K562 (cell line): ENCODE data around the gene DYNLT2. TPM values are rescaled to one million over a fixed set of nuclear protein-coding genes. Genes with fewer than 3 reads are reported as not detected.

Experiments
- ATAC-seq: fragments of 200-7000 bp; cut with Tn5 transposase; 3 replicates; pipeline ENCODE4 v1.9.1; 2020; ENCODE audit warnings: moderate library complexity
- BruUV-seq: library from RNA; stranded (reverse); fragments of 400-500 nt; replicated peaks from 2 replicates; lab custom pipeline; 2021; lab: Mats Ljungman, UMichigan
- CTCF ChIA-PET: fragments of 300-600 bp; formaldehyde crosslinking; extraction: SDS; loops from one replicate; lab custom pipeline; 2021; ENCODE audit warnings: low intra/inter-chr PET ratio; lab: Yijun Ruan, JAX
- POLR2A ChIA-PET: fragments of 300-600, 350-650 bp; sonication (Branson Sonifier 250); formaldehyde crosslinking; extraction: SDS; loops from one replicate; lab custom pipeline; 2021; ENCODE audit warnings: antibody characterized with exemption, inconsistent platforms; lab: Yijun Ruan, JAX
- DNase-seq, 4 experiments: peaks; one replicate each; pipeline versions ENCODE4 v3.0.0 to v3.0.0-alpha.2; 2011 to 2018; ENCODE audit warnings: low spot score in 3 of 4, mixed read lengths in 3 of 4; ENCODE audit errors: extremely low read depth in 1 of 4
- FAIRE-seq: peaks from 2 replicates; lab custom pipeline; 2011; peaks lifted over from hg19 to GRCh38; lab: Jason Lieb, UNC
- H2AFZ ChIP-seq: 2 replicates; pipeline ENCODE4 v1.6.0; 2011; ENCODE audit warnings: low read depth, low read length, control low read depth, inconsistent platforms
- H3K27ac ChIP-seq: fragments of 200-600 bp; 3 replicates; pipeline ENCODE4 v1.8.0; 2011; ENCODE audit warnings: low read depth, mild to moderate bottlenecking, control low read depth, inconsistent platforms, low read length, moderate library complexity, mixed read lengths; ENCODE audit errors: extremely low read depth
- H3K27me3 ChIP-seq, 2 experiments: fragments of 300-600 bp in 1 of 2; 2 replicates in 1 of 2; 3 replicates in 1 of 2; pipeline versions ENCODE4 v1.6.0 to v1.8.0; 2011; ENCODE audit warnings: inconsistent platforms in 2 of 2, low read length in 2 of 2, mild to moderate bottlenecking in 1 of 2, mixed read lengths in 1 of 2, moderate library complexity in 1 of 2; ENCODE audit not compliant: control insufficient read depth in 2 of 2, insufficient read depth in 2 of 2
- H3K36me3 ChIP-seq: fragments of 300-600 bp; 3 replicates; pipeline ENCODE4 v1.8.0; 2011; ENCODE audit warnings: mild to moderate bottlenecking, low read length, inconsistent platforms; ENCODE audit not compliant: control insufficient read depth, insufficient read depth
- H3K4me1 ChIP-seq, 2 experiments: fragments of 200-600 bp in 1 of 2; replicated peaks in 1 of 2; 2 replicates in 1 of 2; 3 replicates in 1 of 2; pipeline versions ENCODE4 v1.5.1 to v1.8.0; 2011; ENCODE audit warnings: inconsistent platforms in 2 of 2, low read length in 2 of 2, mild to moderate bottlenecking in 1 of 2, mixed read lengths in 1 of 2, moderate library complexity in 1 of 2; ENCODE audit not compliant: control insufficient read depth in 2 of 2, insufficient read depth in 2 of 2
- H3K4me2 ChIP-seq: 2 replicates; pipeline ENCODE4 v1.6.1; 2011; ENCODE audit warnings: low read length, control low read depth, inconsistent platforms, mixed read lengths; ENCODE audit not compliant: insufficient read depth
- H3K4me3 ChIP-seq: fragments of 200-600 bp; sonication (generic), shearing (Covaris generic); 2 replicates; pipeline ENCODE4 v1.5.1; 2016; ENCODE audit warnings: control low read depth, inconsistent platforms
- H3K79me2 ChIP-seq: fragments of 200-600 bp; 3 replicates; pipeline ENCODE4 v1.8.0; 2011; ENCODE audit warnings: low read length, inconsistent platforms; ENCODE audit not compliant: control insufficient read depth, insufficient read depth
- H3K9ac ChIP-seq, 2 experiments: 2 replicates each; pipeline versions ENCODE4 v1.6.0 to v1.6.1; 2011; ENCODE audit warnings: low read depth in 2 of 2, low read length in 2 of 2, control low read depth in 1 of 2, inconsistent platforms in 1 of 2, mild to moderate bottlenecking in 1 of 2, mixed read lengths in 1 of 2; ENCODE audit not compliant: insufficient read depth in 1 of 2
- H3K9me1 ChIP-seq: one replicate; pipeline ENCODE4 v1.6.0; 2011; ENCODE audit warnings: inconsistent platforms, mild to moderate bottlenecking, low read length, moderate library complexity; ENCODE audit not compliant: control insufficient read depth, insufficient read depth
- H3K9me3 ChIP-seq: replicated peaks from 2 replicates; pipeline ENCODE4 v1.5.1; 2011; ENCODE audit warnings: low read depth, low read length, inconsistent platforms; ENCODE audit not compliant: control insufficient read depth, insufficient read depth
- H4K20me1 ChIP-seq: replicated peaks from 2 replicates; pipeline ENCODE4 v1.6.1; 2011; ENCODE audit warnings: low read length, inconsistent platforms, mixed read lengths; ENCODE audit not compliant: control insufficient read depth, insufficient read depth
- CREB5 ChIP-seq: fragments of 250-450 bp; sonication (Bioruptor Pico); IDR thresholded peaks from 2 replicates; pipeline ENCODE4 v1.5.0; 2020; ENCODE audit warnings: mild to moderate bottlenecking
- MBD2 ChIP-seq: sonication (generic); IDR thresholded peaks from 2 replicates; pipeline ENCODE4 v1.6.1; 2016; ENCODE audit warnings: low read depth, borderline replicate concordance
- MEIS2 ChIP-seq: fragments of 450-650 bp; IDR thresholded peaks from 2 replicates; pipeline ENCODE4 v1.6.1; 2014; ENCODE audit warnings: mild to moderate bottlenecking; ENCODE audit not compliant: partially characterized antibody
- NCOA2 ChIP-seq, 2 experiments: fragments of 450-650 bp; IDR thresholded peaks; 2 replicates each; pipeline ENCODE4 v1.6.1; 2018; ENCODE audit warnings: mild to moderate bottlenecking in 2 of 2, moderate library complexity in 1 of 2; ENCODE audit not compliant: partially characterized antibody in 2 of 2
- NFIC ChIP-seq: fragments of 450-650 bp; IDR thresholded peaks from 2 replicates; pipeline ENCODE4 v1.6.1; 2017; ENCODE audit warnings: mild to moderate bottlenecking, inconsistent platforms
- PHF20 ChIP-seq: fragments of 450-650 bp; IDR thresholded peaks from 2 replicates; pipeline ENCODE4 v1.6.1; 2018; ENCODE audit not compliant: partially characterized antibody
- POLR2H ChIP-seq: IDR thresholded peaks from 2 replicates; pipeline ENCODE4 v1.6.1; 2016; ENCODE audit warnings: missing genetic modification characterization, low read depth, mild to moderate bottlenecking, control low read depth, missing compliant biosample characterization, moderate library complexity
- RBM39 ChIP-seq: fragments of 200-400 bp; formaldehyde crosslinking; optimal IDR thresholded peaks from 2 replicates; pipeline ENCODE3; 2018; ENCODE audit warnings: low read depth, low read length
- VEZF1 ChIP-seq: fragments of 200-800 bp; sonication (Bioruptor generic); IDR thresholded peaks from 2 replicates; pipeline ENCODE4 v1.6.1; 2017; ENCODE audit warnings: missing genetic modification characterization, missing compliant biosample characterization
- ZNF212 ChIP-seq: fragments of 450-650 bp; formaldehyde crosslinking; IDR thresholded peaks from 2 replicates; pipeline ENCODE4 v1.4.0; 2020; ENCODE audit warnings: mild to moderate bottlenecking
- WGBS: fragments of 100-300 bp; shearing (Covaris generic); methylation state at CpG from one replicate; pipeline ENCODE4 v1.1.6; 2016; ENCODE audit warnings: low coverage, mixed read lengths; ENCODE audit not compliant: insufficient coverage; ENCODE audit errors: missing lambda C conversion rate; 5-methylcytosine and 5-hydroxymethylcytosine counted together
- in situ Hi-C: fragments of 300-500 bp; cut with MboI; formaldehyde crosslinking; loops from 4 replicates; pipeline ENCODE4 v1.15.0; 2018; ENCODE audit warnings: inconsistent platforms, mixed read lengths
- intact Hi-C: fragments of 100-400 bp; cut with micrococcal nuclease; formaldehyde crosslinking; loops from 2 replicates; pipeline ENCODE4 v1.14.2; 2022
- polyA plus RNA-seq, 8 experiments: library from polyadenylated mRNA; depleted of rRNA in 4 of 8; stranded (reverse) in 5 of 8; unstranded in 3 of 8; fragments of >200 nt; fragmentation: Nextera tagmentation in 2 of 8; fragmentation: Illumina TruSeq in 1 of 8; extraction: Ambion mirVana in 2 of 8; extraction: Trizol in 1 of 8; gene quantifications; 2 replicates each; pipeline versions ENCODE4 v1.2.1 to v1.2.3, GENCODE V29; 2011 to 2014; ENCODE audit warnings: inconsistent platforms in 1 of 8, missing spikeins in 1 of 8
- total RNA-seq, 7 experiments: library from RNA; depleted of rRNA in 6 of 7; stranded (reverse); fragments of >200 nt in 6 of 7; fragmentation: Illumina TruSeq in 2 of 7; extraction: Trizol in 2 of 7; gene quantifications; 2 replicates each; pipeline versions ENCODE4 v1.2.1 to v1.2.3, GENCODE V29; 2011 to 2021; ENCODE audit warnings: low replicate concordance in 1 of 7
- TF ChIP-seq, protein P1 (sequence below): fragments of 450-650 bp; IDR thresholded peaks from 2 replicates; pipeline ENCODE4 v1.7.1; 2018; ENCODE audit warnings: mild to moderate bottlenecking, low read depth; ENCODE audit not compliant: partially characterized antibody
- TF ChIP-seq, protein P2 (sequence below): fragments of 450-650 bp; IDR thresholded peaks from one replicate; pipeline ENCODE4 v1.6.1; 2018; ENCODE audit warnings: mild to moderate bottlenecking, moderate library complexity; ENCODE audit not compliant: partially characterized antibody

Gene DYNLT2
- total and polyA plus RNA-seq, 9 of the 15 experiments (the other 6 are each of a cell fraction or from before 2014, with no cell fraction given) = 2.0 to 12.8 (median 6.3) TPM

DNA sequence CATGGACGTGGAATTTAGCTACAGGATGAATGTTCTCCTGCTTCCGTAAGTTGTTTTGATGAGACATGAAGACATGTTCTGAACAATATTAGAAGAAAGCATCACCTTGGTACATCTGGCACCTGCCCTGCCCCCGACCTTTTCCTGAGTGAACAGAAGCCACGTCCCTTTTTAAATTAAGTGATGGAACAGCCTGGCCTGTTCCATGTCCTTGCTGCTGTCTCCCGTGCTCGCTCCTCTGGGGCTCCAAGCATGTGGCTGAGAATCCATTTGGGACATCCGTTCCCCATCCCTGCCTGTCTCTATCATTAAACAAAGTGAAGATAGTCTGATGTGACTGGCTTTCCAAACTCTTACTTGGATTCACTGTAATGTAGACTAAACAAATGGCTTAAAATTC lies 36.4 kb upstream of the DYNLT2 start (continued):
- TF ChIP-seq, protein P1, sequence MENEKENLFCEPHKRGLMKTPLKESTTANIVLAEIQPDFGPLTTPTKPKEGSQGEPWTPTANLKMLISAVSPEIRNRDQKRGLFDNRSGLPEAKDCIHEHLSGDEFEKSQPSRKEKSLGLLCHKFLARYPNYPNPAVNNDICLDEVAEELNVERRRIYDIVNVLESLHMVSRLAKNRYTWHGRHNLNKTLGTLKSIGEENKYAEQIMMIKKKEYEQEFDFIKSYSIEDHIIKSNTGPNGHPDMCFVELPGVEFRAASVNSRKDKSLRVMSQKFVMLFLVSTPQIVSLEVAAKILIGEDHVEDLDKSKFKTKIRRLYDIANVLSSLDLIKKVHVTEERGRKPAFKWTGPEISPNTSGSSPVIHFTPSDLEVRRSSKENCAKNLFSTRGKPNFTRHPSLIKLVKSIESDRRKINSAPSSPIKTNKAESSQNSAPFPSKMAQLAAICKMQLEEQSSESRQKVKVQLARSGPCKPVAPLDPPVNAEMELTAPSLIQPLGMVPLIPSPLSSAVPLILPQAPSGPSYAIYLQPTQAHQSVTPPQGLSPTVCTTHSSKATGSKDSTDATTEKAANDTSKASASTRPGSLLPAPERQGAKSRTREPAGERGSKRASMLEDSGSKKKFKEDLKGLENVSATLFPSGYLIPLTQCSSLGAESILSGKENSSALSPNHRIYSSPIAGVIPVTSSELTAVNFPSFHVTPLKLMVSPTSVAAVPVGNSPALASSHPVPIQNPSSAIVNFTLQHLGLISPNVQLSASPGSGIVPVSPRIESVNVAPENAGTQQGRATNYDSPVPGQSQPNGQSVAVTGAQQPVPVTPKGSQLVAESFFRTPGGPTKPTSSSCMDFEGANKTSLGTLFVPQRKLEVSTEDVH = no peak
- TF ChIP-seq PHF20 = no peak
- TF ChIP-seq CREB5 = no peak
- no peak for TF ChIP-seq RBM39
- no peak for TF ChIP-seq MBD2
- TF ChIP-seq, all 486 proteins: peak for 0

DNA sequence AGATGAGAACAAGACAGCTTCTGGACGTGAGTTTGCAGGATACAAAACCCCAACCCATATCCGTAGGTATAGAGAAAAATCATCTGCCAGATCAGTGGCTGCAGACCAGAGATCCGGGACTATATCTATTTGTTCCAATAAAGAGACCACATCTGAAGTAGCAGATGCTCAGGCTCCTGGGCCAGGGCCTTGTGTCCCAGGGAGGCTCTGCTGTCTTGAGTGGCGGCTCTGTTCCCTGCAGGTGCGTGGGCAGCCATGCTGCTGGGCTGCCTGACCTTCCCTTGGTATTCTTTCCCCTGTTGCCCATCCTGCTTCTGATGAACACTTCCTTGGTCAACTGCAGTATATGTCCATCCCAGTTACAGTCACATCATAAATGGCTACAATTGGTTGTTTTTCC lies 35.0 kb upstream of the DYNLT2 start:
- no peak for DNase-seq
- CTCF ChIA-PET = no interaction called here
- ATAC-seq = no peak
- TF ChIP-seq ZNF212 (CRISPR knock-in tag) (no peak), NCOA2 (IDR thresholded peaks at IDR 0.05; ENCODE audit: partially characterized antibody in 2 of 2) (no peak), NFIC (no peak), POLR2H (tag) (no peak), VEZF1 (no peak), MEIS2 (no peak)
- TF ChIP-seq, protein P2, sequence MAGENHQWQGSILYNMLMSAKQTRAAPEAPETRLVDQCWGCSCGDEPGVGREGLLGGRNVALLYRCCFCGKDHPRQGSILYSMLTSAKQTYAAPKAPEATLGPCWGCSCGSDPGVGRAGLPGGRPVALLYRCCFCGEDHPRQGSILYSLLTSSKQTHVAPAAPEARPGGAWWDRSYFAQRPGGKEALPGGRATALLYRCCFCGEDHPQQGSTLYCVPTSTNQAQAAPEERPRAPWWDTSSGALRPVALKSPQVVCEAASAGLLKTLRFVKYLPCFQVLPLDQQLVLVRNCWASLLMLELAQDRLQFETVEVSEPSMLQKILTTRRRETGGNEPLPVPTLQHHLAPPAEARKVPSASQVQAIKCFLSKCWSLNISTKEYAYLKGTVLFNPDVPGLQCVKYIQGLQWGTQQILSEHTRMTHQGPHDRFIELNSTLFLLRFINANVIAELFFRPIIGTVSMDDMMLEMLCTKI = no peak

More for the DNA sequence above, 35.0 kb upstream of the DYNLT2 start:
- in situ Hi-C loops = no loop called here
- FAIRE-seq = no peak
- BruUV-seq = no TSS peak
- Histone ChIP-seq H3K4me3 (no peak overlapping the region), H3K9ac (no peak overlapping the region), H3K4me2 (no peak overlapping the region), H4K20me1 (0 out of 2 replicates have a peak, but pooled peaks cover 11% of the 10 kb centered on the region), H3K4me1 (peaks cover 11 to 18% of the 10 kb centered on the region in 2 experiments; a peak in 3 of 5 replicates), H3K36me3 (no peaks in the 10 kb centered on the region), H3K79me2 (no peaks in the 10 kb centered on the region), H2AFZ (no peak overlapping the region), H3K27me3 (peaks cover 26 to 54% of the 10 kb centered on the region in 2 experiments; a peak in 4 of 5 replicates), H3K9me1 (peaks cover 2% of the 10 kb centered on the region), H3K9me3 (no peaks in the 10 kb centered on the region), H3K27ac (no peak overlapping the region)
- intact Hi-C loops = no loop called here
- 3% methylated on average over 5 of the region's 5 CpGs for WGBS
- POLR2A ChIA-PET = interaction anchor here (0.7 to 1.4 kb wide), 2 partner anchors 11 to 35 kb away, joined by 3 read pairs; partner anchors contain the start of genes DYNLT2 and ERMARD
